NCI-H460 (cell line): ENCODE data around the gene MCMBP. TPM values are rescaled to one million over a fixed set of nuclear protein-coding genes. Genes with fewer than 3 reads are reported as not detected.
"Not testable (repeated sequence)": the region's sequence is repeated elsewhere in the genome, so short reads cannot be mapped to it uniquely, and the experiment has no call there.

Source experiments
- DNase-seq: peaks from one replicate; pipeline ENCODE4 v3.0.0-alpha.2; 2016; ENCODE audit warnings: low read depth; ENCODE audit errors: extremely low read depth
- total RNA-seq: library from RNA; depleted of rRNA; stranded (reverse); fragments of >200 nt; shearing (Covaris generic); gene quantifications from 2 replicates; pipeline ENCODE4 v1.2.3, GENCODE V29; 2014

Gene MCMBP
- total RNA-seq, 1 experiment from 2014 or later: 87.8 TPM

DNA sequence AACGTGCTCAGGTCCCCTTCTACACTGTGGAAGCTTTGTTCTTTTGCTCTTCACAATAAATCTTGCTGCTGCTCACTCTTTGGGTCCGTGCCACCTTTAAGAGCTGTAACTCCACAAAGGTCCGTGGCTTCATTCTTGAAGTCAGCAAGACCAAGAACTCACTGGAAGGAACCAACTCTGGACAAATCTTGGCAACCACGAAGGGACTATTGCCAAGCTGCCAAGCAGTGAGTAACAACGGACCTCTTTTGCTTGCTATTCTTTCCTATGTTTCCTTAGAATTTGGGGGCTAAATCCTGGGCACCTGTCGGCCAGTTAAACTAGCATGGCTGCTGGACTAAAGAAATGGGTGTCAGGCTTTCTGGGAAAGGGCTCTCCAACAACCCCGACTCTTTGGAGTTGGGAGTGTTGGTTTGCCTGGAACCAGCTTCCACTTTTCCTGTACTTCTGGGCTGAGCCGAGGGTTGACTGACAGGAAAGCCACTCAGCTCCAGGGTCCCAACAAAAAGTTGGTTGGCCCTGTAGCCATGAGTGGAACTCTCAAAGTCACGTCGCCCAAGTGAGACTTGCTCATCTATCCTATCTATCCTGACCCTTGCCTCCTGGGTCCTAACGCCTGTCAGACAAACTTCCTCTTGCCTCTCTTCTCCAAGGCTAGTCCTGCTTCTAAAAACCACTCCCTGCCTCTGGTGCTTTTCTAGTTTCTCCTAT lies 11.4 kb upstream of the MCMBP start:
- not testable (repeated sequence) for DNase-seq

DNA sequence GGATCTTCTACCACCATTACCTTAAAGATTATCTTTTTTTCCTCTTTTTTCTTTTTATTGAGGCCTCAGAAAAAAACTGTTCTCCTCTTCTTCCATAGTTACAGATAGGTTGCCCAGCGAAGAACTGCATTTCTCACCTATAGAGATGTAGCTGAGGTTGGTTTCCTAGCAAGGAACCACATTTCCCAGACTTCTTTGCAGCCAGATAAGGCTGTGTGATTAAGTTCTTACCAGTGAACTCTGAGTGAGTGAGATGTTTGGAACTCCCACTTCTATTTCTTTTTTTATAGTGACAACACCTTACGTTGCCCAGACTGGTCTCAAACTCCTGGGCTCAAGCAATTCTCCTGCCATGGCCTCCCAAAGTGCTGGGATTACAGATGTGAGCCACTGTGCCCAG lies 5.9 kb upstream of the MCMBP start:
- DNase-seq: no peak

DNA sequence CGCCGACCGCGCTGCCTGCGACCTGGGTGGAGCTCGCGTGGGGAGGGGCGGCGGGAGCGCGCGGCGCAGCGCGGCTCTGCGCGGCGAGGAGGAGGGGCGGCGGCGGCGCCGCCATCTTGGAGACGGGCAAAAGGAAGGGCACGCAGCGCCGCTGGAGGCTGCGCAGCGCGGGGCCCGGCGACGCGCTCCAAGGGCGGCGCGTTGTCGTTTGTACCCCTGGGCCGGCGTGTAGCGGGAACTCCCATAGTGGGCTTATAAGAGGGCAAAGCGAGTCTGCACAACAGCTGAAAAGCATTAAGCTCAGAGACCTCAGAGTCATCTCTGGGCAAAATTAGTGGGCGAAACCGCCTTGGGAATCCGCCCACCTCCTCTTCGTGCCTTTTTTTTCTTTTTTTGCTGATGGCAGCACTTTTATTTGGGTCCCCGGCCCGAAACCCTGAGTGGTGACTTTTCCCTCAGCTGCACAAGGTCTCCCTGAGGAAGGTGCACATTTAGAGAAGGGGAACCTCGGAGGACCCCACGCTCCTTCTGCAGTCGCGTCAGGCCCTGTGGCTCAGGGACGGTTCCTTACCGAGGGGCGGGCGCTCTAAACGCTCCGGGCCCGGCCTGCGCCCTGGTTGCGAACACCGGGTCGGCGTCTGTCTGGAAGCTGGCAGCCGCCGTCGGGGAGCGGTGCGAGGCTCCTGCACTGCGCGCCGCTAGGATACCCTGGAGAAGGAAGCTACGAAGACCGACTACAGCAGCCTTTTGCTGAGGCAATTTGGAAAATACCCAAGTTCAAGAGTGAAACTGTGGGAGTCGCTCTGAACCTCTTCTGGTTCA lies 428 bp upstream of the MCMBP start:
- DNase-seq: peak; percentile 81

DNA sequence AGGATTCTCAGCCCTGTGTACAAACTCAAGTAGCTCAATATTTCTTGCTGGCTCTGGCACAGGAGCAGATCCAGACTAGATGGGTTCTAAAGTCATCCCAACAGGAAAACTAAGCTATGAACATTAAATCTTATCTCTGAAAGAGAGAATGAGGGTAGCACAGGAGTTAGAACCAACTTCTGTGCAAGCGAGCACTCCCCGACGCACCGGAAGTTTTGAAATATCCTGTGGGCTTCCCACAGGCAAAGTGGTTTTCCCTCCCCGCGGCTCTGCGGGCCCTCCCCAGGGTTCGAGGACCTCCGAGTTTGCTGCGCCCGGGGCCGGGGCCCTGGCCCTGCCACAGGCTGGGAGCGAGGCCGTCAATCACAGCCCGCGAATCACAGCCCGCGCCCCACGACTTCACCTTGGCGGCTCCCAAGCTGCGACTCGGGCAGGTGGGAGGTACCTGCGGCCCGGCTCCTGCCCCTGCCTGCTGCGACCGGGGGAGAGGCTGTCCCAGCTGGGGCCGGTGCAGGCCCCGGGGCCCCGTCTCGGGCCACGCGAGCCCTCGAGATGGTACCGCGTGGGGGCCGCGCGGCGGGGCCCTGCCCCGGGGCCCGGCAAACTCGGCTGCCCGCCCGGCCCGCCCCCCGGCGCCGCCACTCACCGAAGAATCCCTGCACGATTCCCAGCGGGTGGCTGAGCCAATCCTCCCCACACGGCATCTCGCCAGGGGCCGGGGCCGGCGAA lies 598 bp downstream of the MCMBP start:
- DNase-seq: no peak

DNA sequence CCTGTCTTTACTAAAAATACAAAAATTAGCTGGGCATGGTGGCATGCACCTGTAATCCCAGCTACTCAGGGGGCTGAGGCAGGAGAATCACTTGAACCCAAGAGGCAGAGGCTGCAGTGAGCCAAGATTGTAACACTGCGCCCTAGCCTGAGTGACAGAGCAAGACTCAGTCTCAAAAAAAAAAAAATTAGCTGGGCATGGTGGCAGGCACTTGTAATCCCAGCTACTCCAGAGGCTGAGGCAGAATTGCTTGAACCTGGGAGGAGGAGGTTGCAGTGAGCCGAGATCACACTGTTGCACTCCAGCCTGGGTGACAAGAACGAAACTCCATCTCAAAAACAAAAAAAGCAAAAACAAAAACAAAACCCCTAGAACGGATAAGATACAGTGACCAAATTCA lies 3.2 kb downstream of the MCMBP start:
- not testable (repeated sequence) for DNase-seq

DNA sequence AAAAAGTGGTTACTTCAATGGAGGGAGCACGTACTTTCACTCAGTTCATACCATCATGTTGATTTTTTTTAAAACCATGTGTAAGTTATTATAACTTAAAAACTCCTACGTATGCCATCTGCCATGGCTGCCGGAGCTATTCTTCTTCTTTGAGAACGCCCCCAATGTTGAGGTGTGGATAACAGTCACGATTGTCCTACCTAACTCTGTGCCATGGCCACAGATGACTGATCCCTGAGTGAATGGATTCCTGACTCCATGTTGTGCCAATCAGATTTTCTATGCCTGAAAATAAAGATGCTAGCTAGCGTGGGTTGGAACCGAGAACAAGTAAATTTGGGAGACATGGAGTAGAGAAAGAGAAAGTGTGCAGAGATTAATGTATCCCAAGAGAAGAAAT lies 5.3 kb downstream of the MCMBP start:
- no peak for DNase-seq

DNA sequence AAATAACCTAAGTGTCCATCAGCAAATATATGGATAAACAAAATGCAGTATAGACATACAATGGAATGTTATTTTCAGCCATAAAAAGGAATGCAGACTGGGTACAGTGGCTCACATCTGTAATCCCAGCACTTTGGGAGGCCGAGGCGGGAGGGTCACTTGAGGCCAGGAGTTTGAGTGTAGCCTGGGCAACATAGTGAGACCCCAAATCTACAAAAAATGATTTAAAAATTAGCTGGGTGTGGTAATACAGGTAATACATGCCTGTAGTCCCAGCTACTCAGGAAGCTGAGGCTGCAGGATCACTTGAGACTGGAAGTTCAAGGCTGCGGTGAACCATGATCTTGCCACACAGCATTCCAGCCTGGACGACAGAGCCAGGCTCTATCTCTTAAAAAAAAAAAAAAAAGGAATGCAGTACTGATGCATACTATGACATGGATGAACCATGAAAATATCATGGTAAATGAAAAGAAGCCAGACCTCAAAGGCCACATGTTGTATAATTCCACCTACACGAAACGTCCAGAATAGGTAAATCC lies 6.9 kb downstream of the MCMBP start:
- DNase-seq: no peak

DNA sequence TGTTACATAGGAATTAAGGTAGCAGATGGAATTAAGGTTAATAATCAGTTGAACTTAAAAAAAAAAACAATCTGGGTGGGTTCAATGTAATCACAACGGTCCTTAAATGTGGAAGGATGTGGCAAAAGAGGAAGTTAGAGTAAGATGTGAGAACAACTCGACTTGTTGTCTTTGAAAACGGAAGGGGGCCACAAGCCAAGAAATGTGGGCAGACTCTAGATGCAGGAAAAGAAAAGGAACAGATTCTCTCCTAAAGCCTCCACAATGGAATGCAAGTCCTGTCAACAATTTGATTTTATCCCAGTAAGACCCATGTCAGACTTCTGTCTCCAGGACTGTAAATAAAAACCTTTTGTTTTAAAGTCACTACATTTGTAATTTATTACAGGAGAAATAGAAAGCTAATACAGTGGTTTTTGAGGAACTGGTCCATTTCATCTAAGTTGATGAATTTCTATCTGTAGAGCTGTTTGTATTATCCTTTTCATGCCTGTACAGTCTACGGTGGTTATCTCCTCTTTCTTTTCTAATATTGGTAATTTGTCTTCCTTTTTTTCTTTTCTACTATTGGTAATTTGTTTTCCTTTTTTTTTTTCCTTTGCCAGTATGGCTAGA lies 8.6 kb downstream of the MCMBP start:
- DNase-seq: no peak

DNA sequence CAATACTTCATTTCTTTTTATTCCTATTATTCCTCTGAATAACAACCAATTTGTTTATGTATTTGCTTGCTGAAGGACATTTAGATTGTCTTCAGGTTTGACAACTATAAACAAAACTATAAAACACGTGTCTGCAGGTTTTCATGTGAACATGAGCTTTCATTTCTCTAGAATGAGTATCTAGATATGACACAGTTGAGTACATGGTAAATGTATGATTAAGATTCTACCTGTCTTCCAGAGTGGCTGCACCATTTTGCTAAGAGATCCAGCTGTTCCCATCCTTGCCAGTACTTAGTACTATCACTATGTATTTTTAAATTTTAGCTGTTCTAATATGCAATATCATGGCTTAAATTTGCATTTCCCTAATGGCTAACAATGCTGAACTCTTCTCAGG lies 10.1 kb downstream of the MCMBP start:
- DNase-seq: no peak

DNA sequence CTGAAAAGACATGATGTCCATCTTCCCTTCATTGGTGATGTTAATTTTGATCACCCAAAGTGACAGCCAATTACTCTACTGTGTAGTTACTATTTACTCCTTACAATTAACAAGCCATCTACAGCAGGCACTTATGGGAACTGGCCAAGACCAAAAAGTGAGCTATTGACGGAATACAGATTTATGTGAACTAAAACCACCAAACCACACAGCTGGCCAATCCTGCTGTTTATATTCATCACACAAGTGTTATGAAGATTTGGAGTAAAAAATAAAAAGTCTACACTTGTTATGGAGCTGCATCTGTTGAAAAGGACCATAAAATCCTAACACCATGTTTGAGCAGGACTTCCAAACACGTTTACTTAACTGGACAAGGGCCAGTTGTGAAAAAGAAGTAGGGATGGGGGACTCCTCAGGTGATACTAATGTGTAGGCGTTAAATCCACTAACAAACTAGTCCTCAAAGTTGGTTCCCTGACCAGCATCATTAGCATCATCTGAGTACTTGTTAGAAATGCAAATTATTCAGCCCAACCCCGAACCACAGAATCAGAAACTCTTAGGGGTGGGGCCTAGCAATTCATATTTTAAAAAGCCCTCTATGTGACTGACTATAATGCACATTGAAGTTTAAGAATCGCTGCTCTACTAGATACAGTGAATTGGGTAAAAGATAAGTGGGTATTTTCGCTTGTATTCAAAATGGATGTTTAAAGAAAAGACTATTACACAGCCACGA lies 11.6 kb downstream of the MCMBP start:
- DNase-seq: no peak

DNA sequence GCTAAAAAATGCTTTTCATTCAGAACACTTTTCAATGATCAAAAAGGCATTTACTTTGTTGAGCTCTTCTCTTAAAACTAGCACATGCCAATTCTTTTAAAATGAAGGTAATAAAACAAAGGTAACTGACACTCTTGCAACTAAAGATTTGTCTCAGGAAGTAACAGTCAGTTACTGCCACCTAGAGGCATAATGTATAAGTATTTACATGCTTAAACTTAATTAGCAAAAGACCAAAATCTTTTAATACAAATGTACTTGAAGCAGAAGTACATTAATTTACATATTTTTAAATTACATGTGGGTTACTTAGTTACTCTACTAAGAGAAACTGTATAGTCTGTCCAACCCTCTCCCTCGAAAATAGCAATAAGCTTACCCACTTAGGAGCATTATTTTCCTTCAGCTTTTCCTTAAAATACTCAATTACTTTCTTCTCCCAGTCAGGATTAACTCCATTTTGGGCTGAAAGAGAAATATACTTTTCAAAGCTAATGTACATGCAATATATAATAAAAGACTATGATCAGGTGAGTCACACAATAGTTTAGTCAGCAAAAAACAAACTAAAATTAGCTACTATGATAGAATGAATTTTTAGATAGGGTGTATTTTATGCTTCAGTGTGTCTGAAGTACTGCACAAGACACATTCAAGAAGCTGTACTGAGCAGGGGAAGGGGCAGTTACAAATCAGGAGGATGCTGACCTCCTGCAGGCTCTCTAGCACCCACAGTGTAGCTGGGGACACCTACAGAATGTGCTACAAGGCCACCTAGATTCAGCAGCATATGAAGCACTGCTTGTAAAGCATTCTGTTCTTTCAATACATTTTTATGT lies 13.0 kb downstream of the MCMBP start:
- DNase-seq: peak; percentile 32

DNA sequence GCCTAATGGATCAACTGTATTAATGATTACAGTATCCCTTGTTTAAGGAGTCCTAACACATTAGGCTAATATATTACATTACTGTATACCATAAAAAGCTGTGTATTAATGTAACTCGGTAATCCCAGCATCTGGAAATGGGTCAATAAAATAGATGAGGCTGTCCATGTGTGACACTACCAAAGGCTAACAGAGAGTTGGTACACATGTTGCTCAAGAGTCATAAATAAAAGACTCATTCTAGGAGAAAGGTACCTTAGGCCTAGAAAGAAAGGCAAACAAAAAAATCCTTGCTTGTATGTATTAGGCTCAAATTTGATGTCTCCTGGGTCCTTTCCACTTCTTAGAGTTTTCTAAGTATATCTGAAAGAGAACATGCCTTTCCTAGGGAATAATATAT lies 14.6 kb downstream of the MCMBP start:
- DNase-seq: no peak

DNA sequence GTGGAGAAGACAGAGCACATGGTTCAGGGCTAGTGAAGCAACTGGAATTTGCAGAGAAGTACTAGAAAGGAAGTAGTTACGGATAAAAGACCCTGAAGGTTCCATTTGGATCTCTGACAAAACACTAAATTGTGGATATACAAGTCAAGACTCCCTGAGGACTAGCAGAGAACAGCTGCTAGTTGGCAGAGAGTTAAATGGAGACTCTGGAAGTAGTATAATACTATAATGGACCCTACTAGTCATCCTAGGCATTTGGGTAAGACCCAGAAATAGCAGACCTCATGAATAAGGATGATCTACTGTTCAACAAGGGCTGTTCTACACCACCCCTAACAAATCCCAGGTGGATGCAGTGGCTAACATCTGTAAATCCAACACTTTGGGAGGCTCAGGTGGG lies 19.1 kb downstream of the MCMBP start:
- DNase-seq: no peak

DNA sequence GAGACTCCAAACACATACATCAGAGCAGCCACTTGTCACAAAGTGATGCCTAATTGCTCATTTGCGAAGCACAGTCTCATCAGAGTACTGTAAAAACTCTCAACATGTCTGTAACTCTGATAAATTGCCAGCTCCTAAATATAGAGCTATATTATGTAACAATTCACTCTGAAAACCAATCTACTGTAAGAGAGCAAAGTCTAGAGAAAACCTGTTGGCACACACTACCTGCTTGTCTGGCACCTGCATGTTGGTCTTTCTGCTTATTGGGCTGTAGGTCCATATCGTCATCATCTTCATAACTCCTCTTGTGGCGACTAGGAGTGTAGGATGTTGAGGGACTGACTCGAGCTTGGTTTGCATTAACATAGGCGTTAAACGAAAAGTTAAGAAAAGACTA lies 19.8 kb downstream of the MCMBP start:
- no peak for DNase-seq

DNA sequence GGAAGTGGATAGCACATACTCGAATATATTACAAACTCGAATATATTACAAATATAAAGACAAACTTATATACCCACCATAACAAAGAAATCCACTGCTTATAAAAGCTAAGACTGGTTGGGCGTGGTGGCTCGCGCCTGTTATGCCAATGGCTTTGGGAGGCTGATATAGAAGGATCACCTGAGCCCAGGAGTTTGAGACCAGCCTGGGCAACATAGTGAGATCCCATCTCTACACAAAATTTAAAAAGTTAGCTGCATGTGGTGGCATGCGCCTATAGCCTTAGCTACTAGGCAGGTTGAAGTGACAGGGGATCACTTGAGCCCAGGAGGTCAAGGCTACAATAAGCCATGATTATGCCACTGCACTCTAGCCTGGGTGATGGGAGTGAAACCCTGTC lies 20.4 kb downstream of the MCMBP start:
- DNase-seq: no peak

DNA sequence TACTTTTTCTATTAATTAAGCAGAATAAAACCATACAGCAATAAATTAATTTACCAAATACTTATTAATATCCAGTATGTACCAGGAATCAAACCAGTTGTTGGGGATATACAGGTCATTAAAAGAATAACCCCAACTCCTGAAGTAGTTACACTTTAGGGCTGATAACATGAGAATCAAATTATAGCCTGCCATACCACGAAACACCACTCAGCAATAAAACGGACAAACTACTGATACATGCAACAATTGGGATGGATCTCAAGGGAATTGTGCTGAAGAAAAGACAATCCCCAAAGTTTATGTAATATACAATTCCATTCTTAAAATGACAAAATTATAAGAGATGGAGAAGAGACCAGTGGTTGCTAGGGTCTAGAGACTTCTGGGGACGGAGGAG lies 22.7 kb downstream of the MCMBP start:
- no peak for DNase-seq

DNA sequence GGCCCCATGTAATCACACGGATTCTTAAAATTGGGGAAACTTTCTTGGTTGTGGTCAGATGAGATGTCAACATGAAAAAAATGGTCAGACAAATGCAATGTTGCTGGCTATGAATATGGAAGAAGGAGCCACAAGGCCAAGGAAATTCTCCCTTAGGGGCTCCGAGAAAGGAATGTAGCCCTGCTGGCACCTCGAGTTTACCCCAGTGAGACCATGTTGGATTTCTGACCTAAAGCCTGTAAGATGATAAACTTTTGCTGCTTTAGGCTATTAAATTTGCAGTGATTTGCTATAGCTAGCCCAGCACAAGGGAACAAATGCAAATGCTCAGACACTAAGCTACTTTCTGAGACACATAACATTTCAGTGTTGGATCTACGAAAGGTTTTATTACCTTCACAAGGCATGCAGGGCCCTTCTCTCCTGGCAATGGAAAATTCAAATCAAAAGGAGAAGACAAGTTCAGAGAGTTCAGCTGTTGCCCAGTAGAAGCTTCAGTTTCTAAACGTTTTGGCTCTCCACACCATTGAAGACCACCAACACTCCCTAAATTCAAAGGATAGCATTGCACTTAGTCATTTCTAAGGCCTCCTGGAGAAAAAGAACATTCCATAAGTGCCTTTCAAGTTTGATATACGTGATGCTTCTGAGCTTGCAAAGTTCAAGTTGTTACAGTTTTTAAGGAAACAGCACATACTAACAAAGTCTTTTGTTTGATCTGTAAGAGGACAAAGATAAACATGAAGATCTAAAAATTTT lies 23.4 kb downstream of the MCMBP start:
- no peak for DNase-seq

DNA sequence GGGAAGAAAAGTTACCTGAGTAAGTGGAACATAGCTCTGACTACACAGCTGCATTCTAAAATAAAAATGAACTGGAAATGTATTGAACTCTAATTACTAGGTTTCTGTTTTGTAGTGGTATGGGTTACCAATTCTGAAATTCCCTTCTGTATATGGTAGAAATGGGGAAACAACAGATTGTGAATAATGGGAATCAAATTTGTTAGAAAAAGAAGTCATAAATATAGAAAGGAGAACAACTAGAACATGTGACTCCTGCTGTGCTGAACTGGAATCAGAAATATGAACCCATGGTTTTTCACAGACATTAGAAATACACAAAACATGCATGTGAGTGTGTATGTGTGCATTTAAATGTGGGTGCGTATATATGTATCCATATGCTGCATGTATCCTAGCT lies 27.0 kb downstream of the MCMBP start:
- DNase-seq: no peak

DNA sequence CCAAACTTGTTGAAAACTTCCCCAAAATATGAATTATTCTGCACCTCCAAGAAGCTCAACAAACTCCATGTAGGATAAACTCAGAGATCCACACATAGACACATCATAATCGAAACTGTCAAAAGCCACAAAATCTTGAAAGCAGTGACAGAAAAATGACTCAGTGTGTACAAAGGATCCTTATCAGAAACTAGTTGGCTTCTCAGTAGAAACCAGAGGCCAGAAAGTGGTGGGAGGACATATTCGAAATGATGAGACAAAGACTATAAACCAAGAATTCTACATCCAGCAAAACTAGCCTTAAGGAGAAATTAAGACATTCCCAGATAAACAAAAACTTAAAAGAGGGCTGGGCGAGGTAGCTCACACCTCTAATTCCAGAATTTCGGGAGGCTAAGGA lies 38.5 kb downstream of the MCMBP start:
- DNase-seq: no peak
